DOHH2 (cell line): Measurements from ENCODE around the gene CAP1.

Experiments
- CTCF ChIP-seq: fragments of 200-600 bp; sonication (generic); IDR thresholded peaks from one replicate; pipeline ENCODE4 v1.5.1; 2014; ENCODE audit warnings: antibody characterized with exemption, mild to moderate bottlenecking, low read depth, low read length; ENCODE audit not compliant: poor library complexity, severe bottlenecking
- EZH2phosphoT487 ChIP-seq: fragments of 200-600 bp; sonication (generic); IDR thresholded peaks from 2 replicates; pipeline ENCODE4 v1.6.1; 2017; ENCODE audit warnings: borderline replicate concordance, mild to moderate bottlenecking, antibody characterized with exemption, low read length, moderate library complexity, mixed read lengths

GRCh38 chr1:40057310-40058030 lies 16.9 kb downstream of the CAP1 start:
- TF ChIP-seq CTCF (no peak), EZH2phosphoT487 (no peak)
